ENCODE data around the gene POPDC2.
"Not testable (repeated sequence)": the region's sequence is repeated elsewhere in the genome, so short reads cannot be mapped to it uniquely, and the experiment has no call there.

The POPDC2 gene

GRCh38 chr3:119613201-119613600 is 47.2 kb downstream of the POPDC2 start:
- no peak for DNase-seq (ENCODE audit: low read depth)

DNA sequence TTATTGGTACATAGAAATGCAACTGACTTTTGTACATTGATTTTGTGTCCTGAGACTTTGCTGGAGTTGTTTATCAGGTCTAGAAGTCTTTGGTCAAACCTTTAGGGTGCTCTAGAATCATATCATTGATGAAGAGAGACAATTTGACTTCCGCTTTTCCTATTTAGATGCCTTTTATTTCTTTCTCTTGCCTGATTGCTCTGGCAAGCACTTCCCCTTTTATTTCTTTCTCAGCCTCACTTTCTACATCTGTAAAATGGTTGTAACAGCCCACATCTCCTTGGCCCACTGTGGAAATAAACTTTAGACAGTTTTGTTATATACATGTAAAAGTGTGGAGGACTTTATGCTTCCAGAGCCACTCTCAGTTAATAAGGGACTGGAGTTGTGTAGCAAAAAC is 48.7 kb downstream of the POPDC2 start:
- no peak for DNase-seq (ENCODE audit: low read depth)

- no peak for DNase-seq (ENCODE audit: low read depth)
Observed at GRCh38 chr3:119609301-119609700, 51.1 kb downstream of the POPDC2 start.

- DNase-seq (ENCODE audit: low read depth), result no peak
Observed at GRCh38 chr3:119608405-119609000, 51.9 kb downstream of the POPDC2 start.

DNA sequence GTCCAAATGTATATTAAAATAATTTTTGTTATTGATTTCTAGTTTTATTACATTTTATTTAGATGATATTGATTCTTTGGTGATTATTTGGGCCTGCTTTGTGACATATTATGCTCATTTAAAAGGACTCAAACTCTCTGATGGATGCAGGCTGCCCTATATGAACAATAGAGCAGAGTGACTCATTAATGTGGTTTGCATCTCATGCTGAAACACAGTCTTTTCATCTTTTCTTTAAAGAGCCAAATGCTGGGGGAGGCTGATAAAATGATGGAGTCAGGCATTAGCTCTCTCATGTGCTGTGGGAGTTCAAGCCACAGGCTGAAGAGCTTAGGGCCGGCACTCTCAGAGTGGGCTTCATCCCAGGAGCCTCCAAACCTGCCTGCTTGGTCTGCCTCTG is 55.5 kb downstream of the POPDC2 start:
- DNase-seq (ENCODE audit: low read depth), result no peak

DNA sequence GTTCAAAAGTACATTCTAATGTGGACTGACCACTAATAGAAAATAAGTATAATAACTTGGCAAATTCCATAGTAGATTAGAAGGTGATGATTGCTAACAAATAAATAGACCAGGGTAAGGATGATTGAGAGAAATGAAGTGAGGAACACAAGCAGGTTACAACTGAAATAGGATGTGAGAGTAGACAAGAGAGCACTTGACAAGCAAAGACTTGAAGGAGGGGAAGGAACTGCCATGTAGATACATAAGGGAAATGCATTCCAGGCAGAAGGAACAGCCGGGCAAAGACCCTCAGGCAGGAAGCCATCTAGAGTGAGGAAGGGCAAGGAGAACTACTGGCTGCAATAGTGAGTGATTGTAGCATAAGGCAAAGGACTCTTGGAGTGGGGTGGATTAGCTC is 57.7 kb downstream of the POPDC2 start:
- DNase-seq (ENCODE audit: low read depth), result no peak

DNA sequence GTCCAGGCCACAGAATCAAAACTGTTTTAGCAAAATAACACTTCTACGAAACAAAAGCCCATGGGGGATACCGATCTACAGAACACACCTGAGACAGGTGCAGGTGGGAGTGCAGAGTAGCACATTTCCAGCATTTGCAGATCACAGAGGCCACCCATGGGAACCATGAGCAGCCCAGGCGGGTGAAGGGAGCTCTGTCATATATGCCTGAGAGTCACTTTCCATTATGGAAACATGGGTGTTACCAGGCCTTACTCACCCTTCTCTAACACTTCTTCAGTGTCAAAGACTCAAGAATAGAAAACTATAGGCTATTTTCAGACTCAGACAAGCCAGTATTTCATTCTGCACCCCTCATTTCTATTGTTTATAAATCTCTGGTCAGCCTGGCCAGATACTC is 59.2 kb downstream of the POPDC2 start:
- DNase-seq (ENCODE audit: low read depth), result no peak

- DNase-seq (ENCODE audit: low read depth), result no peak
Observed at GRCh38 chr3:119600732-119601131, 59.7 kb downstream of the POPDC2 start.

DNA sequence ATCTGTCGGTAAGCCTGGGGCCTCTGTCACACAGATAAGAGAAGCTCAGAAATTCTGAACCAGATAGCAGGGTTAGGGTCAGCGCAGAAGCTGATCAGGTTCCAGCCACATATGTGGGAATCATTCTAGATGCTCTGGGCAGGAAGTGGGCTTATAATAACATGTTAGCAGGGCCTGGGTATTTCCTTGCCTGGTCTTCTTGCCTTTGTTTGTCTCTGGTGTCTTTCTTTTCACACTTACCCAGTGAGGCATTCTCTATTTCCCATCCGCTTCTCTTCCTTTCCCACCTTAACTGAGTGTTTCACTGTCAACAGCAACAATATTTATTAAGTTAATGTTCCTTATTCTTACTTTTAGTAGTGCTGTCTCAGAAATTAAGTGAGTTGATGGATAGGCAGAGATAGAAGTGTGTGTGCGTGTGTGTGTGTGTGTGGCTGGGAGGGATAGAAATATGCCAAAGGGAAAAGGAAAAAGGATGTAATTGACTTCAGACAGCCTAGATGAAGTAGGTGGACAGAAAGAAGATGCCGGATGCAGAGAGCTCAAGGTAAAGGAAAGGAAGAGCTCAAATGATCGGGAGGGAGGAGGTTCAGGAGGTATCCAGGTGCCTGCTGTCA is 60.7 kb downstream of the POPDC2 start:
- no peak for DNase-seq (ENCODE audit: low read depth)

DNA sequence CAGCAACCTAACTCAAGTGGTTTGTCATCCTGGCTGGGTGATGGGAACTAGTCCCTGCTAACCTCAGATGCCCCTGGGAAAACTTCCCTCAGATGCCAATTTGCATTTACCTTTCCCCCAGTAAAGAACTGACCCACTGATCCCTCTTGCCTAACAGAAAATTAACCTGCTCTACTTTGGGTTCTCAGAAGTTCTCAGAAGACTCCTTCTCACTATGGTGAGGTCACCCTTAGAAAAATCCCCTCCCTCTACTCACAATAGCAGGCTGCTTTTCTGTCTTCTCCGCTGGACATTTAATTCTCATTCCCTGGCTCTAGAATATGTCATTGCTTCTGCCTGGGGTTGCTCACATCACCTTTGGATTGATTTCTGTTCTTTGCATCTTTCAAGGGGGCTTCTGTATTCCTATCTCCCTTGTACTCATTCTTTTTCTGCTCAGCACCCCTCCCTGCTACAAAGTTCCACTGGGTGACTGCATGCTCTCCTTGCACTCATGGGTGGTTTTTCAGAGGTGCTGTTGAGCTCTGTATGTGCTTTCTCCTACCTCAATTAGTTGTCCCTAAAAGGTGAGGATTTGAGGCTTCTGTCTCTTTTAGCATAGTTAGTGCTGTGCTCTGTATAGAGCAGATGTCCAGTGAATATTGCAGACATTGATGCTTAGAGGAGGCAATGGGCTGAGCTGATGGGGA is 61.8 kb downstream of the POPDC2 start:
- no peak for DNase-seq (ENCODE audit: low read depth)

DNA sequence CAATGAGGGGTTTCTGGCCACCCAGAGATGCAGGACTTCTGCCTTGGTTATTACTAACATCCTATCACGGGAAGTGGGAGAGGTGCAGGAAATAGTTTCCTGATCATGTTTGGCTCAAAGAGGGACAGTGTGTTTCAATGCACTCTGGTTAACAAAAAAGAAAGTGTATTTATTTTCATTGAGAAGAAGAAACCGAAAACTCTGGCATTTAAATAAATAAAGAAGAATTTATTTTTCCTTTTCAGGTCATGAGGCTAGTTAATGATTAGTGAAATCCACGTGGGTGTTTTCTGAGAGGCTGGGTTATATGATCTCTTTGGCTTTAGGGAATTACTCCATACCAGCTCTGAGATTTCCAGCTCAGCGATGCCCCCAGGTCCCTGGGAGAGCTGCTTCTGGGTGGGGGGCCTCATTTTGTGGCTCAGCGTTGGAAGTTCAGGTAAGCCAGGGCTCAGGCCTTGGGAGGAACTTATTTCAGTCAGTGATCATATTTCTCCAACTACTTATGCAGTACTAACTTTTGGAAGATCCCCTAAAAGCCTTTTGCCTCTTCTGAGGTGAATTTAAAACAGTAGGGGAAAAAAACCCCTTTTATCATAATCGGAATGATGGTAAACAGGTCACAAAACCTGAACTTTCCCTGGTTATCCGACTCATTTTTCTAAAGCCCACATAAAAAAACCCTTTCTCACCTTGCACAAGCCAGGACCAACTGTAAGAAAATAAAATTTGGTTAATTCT is 62.7 kb downstream of the POPDC2 start, which contains the start of gene PLA1A:
Gene PLA1A (plus strand): TSS at position 338 of the 741 bp plus-strand sequence. CDS start 29 bp downstream, at position 367.
- DNase-seq (ENCODE audit: low read depth), result no peak

GRCh38 chr3:119596398-119596797 is 64.0 kb downstream of the POPDC2 start:
- no peak for DNase-seq (ENCODE audit: low read depth)

DNA sequence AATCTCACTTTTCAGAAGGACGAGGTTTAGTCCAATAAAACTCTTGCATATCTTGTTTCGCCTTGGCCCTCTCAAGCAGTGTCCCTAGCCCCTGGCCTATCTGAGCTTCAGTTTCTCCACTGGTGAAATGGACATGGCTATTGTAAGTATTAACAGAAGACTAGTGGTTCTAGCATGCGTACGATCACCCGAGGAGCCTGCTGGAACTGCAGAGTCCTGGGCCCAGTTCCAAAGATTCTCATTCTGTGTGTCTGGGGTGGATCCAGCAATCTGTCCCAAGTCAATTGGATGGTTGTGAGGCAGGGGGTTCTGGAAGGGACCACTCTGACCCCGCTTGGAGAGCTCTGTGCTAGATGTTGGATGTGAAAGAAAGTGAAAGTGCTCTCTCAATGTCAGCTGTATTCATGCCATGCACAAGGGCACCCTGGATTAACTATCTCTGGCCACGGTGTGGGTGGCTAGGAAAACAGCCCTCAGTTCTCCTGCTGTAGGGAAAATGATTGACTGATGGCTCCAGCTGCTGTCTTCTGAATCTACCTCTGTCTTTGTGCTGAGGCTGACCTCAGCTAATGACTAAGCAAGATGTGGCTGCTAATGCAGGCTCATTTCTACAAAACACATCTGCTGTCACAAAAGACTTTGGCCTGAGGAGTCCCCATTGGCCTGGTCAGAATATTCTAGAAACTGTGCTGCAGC is 64.6 kb downstream of the POPDC2 start:
- DNase-seq (ENCODE audit: low read depth), result no peak

DNA sequence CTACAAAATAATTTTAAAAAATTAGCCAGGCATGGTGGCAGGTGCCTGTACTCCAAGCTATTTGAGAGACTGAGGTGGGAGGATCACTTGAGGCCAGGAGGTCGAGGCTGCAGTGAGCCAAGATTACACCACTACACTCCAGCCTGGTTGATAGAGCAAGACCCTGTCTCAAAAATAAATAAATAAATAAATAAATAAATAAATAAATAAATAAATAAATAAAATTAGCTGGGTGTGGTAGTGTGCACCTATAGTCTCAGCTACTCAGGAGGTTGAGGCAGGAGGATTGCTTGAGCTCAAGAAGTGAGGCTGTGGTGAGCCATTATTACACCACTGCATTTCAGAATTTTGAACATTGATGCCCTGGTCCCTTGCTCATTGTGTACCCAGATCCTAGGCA is 65.5 kb downstream of the POPDC2 start:
- DNase-seq (ENCODE audit: low read depth), result not testable (repeated sequence)

- DNase-seq (ENCODE audit: low read depth), result no peak
Observed at GRCh38 chr3:119594066-119594465, 66.3 kb downstream of the POPDC2 start.

GRCh38 chr3:119592861-119593260 is 67.5 kb downstream of the POPDC2 start:
- DNase-seq (ENCODE audit: low read depth), result no peak
